ENCODE data around the gene FAM135A.
"Not testable (repeated sequence)": the region's sequence is repeated elsewhere in the genome, so short reads cannot be mapped to it uniquely, and the experiment has no call there.

FAM135A gene

DNA sequence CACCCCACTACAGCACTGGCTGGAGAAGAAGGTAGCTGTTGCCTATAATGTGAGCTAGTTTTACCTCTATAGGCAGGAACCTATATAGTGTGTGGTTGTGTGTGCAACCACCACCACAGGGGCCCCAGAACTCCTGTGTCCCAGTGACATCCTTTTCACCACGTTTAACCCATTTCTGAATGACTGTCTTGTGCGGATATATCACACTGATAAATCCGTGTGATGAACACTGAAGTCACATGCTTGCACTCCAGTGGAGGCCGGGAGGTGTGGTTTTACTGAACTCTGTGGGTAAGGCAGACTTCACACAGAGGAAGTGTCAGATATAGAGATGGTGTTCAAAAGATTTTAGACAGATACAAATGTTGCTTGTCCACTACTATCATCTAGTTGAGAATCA lies 185.9 kb downstream of the FAM135A start:
- no peak for DNase-seq (ENCODE audit: low read depth)
- H3K4me3 ChIP-seq (ENCODE audit: control insufficient read depth, low read depth, low read length), result no peak overlapping the region
- TF ChIP-seq, protein P1, sequence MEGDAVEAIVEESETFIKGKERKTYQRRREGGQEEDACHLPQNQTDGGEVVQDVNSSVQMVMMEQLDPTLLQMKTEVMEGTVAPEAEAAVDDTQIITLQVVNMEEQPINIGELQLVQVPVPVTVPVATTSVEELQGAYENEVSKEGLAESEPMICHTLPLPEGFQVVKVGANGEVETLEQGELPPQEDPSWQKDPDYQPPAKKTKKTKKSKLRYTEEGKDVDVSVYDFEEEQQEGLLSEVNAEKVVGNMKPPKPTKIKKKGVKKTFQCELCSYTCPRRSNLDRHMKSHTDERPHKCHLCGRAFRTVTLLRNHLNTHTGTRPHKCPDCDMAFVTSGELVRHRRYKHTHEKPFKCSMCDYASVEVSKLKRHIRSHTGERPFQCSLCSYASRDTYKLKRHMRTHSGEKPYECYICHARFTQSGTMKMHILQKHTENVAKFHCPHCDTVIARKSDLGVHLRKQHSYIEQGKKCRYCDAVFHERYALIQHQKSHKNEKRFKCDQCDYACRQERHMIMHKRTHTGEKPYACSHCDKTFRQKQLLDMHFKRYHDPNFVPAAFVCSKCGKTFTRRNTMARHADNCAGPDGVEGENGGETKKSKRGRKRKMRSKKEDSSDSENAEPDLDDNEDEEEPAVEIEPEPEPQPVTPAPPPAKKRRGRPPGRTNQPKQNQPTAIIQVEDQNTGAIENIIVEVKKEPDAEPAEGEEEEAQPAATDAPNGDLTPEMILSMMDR (IDR thresholded peaks at IDR 0.05; ENCODE audit: control insufficient read depth, insufficient read depth, low read depth, low read length, missing control alignments), result no peak

DNA sequence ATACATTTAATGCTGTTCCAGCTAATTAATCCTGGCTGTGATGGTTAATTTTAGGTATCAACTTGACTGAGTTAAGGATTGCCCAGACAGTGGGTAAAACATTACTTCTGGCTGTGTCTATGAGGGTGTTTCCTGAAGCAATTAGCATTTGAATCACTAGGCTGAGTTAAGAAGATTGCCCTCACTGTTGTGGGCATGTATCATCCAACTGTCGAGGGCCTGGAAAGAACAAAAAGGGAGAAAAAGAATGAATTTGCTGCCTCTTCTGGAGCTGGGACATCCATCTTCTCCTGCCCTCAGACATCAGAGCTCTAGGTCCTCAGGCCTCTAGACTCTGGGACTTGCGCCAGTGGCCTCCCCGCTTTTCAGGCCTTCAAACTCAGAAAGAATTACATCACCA lies 187.7 kb downstream of the FAM135A start:
- DNase-seq (ENCODE audit: low read depth), result no peak
- TF ChIP-seq, protein P1 (IDR thresholded peaks at IDR 0.05; ENCODE audit: control insufficient read depth, insufficient read depth, low read depth, low read length, missing control alignments), result no peak
- no peak overlapping the region for H3K4me3 ChIP-seq (ENCODE audit: control insufficient read depth, low read depth, low read length)

DNA sequence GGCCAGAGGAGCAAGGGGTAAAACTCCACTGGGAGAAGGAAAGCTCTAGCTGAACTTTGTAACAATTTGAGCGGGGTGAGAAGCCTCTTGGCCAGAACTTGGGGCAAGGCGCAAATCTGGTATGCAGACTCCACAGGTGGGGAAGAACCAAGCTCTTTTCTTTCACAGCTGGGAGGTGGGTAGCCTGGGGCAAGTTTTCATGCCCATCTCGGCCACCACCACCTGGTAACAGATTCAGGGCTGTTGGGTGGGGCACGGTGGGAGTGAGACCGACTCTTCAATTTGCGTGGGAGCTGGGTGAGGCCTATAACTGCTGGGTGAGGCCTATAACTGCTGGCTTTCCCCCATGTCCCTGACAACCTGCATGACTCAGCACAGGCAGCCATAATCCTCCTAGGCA lies 190.9 kb downstream of the FAM135A start:
- no peak for DNase-seq (ENCODE audit: low read depth)
- H3K4me3 ChIP-seq (ENCODE audit: control insufficient read depth, low read depth, low read length), result no peak overlapping the region
- TF ChIP-seq, protein P1 (IDR thresholded peaks at IDR 0.05; ENCODE audit: control insufficient read depth, insufficient read depth, low read depth, low read length, missing control alignments), result no peak

DNA sequence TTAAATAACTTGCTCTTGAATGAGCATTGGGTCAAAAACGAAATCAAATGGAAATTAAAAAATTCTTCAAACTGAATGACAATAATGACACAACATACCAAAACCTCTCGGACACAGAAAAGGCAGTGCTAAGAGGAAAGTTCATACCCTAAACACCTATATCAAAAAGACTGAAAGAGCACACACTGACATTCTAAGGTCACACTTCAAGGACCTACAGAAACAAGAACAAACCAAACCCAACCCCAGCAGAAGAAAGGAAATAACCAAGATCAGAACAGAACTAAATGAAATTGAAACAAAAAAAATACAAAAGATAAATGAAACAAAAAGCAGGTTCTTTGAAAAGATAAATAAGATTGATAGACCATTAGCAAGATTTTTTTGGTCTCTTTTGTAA lies 194.1 kb downstream of the FAM135A start:
- not testable (repeated sequence) for DNase-seq (ENCODE audit: low read depth); H3K4me3 ChIP-seq (ENCODE audit: control insufficient read depth, low read depth, low read length)

DNA sequence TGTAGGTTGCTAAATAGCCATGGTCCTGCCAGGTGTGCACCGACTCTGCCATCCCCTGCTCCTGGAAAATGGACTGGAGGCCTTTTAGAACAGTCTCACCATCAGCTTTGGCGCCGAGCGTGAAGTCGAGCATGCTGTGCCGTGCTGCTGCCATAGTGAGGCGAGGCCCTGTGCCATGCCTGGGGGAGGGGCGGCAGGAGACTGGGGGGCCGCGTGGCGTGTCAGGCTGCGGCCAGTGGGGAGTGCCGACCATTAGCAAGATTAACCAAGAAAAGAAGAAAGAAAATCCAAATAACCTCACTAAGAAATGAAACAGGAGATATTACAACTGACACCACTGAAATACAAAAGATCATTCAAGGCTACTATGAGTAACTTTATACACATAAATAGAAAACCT lies 195.9 kb downstream of the FAM135A start:
- DNase-seq (ENCODE audit: low read depth); H3K4me3 ChIP-seq (ENCODE audit: control insufficient read depth, low read depth, low read length): not testable (repeated sequence)

Data from AG09309 (cell line).